Measurements from ENCODE around the gene FMNL2.

GRCh38 chr2:152507907-152508306 lies 172.9 kb downstream of the FMNL2 start:
- TF ChIP-seq POLR2AphosphoS5 (IDR thresholded peaks at IDR 0.05; ENCODE audit: low read depth, low read length), result no peak
- TF ChIP-seq POLR2A (IDR thresholded peaks at IDR 0.05; ENCODE audit: low read depth, low read length), result no peak
- no peak for TF ChIP-seq SPI1 (IDR thresholded peaks at IDR 0.05; ENCODE audit: low read depth, low read length)
- TF ChIP-seq TAF1 (IDR thresholded peaks at IDR 0.05; ENCODE audit: low read depth, low read length), result no peak
- TF ChIP-seq PAX5 (IDR thresholded peaks at IDR 0.05; ENCODE audit: insufficient read depth, low read length, severe bottlenecking), result no peak
